Measurements from ENCODE around the gene TNFRSF4. TPM values are rescaled to one million over a fixed set of nuclear protein-coding genes. Genes with fewer than 3 reads are reported as not detected.

TNFRSF4 gene
- total RNA-seq, 1 experiment from 2014 or later, result not detected

Small RNA genes lying within 50 kb of the gene (small RNA-seq; reads per million reads assigned to genes)
- gene MIR200A (0.24 reads per million), gene MIR200B (1.3 reads per million, percentile 37 among the genes with 10 or more reads in this experiment), gene MIR429 (0.12 reads per million)

Other genes with a start within 250 kb of the TNFRSF4 start
- gene PLEKHN1, start 247.7 kb downstream of the TNFRSF4 start, total RNA-seq (2014; rRNA removed; shearing (Covaris generic); ENCODE audit: low replicate concordance), result 0.72 TPM in 1 of 2 replicates, not detected in the other
- not detected in 2 replicates for gene PERM1, start 232.1 kb downstream of the TNFRSF4 start, total RNA-seq (2014; rRNA removed; shearing (Covaris generic); ENCODE audit: low replicate concordance)
- gene HES4, start 214.1 kb downstream of the TNFRSF4 start, total RNA-seq (2014; rRNA removed; shearing (Covaris generic); ENCODE audit: low replicate concordance), result not detected in 2 replicates
- gene ISG15, start 200.7 kb downstream of the TNFRSF4 start, total RNA-seq (2014; rRNA removed; shearing (Covaris generic); ENCODE audit: low replicate concordance), result 102 and 127 TPM in 2 replicates
- gene AGRN, start 194.0 kb downstream of the TNFRSF4 start, total RNA-seq (2014; rRNA removed; shearing (Covaris generic); ENCODE audit: low replicate concordance), result 2.4 and 8.4 TPM in 2 replicates
- gene RNF223, start 139.8 kb downstream of the TNFRSF4 start, total RNA-seq (2014; rRNA removed; shearing (Covaris generic); ENCODE audit: low replicate concordance), result not detected in 2 replicates
- 10.2 and 10.4 TPM in 2 replicates for gene C1orf159, start 98.1 kb downstream of the TNFRSF4 start, total RNA-seq (2014; rRNA removed; shearing (Covaris generic); ENCODE audit: low replicate concordance)
- 0.18 TPM in 1 of 2 replicates, not detected in the other for gene TTLL10, start 40.3 kb downstream of the TNFRSF4 start, total RNA-seq (2014; rRNA removed; shearing (Covaris generic); ENCODE audit: low replicate concordance)
- 0.30 and 0.90 TPM in 2 replicates for gene TNFRSF18, start 7.6 kb downstream of the TNFRSF4 start, total RNA-seq (2014; rRNA removed; shearing (Covaris generic); ENCODE audit: low replicate concordance)
- 25.6 and 42.0 TPM in 2 replicates for gene SDF4, start 17.8 kb upstream of the TNFRSF4 start, total RNA-seq (2014; rRNA removed; shearing (Covaris generic); ENCODE audit: low replicate concordance)
- 8.6 and 17.7 TPM in 2 replicates for gene B3GALT6, start 18.1 kb upstream of the TNFRSF4 start, total RNA-seq (2014; rRNA removed; shearing (Covaris generic); ENCODE audit: low replicate concordance)
- gene C1QTNF12, start 32.6 kb upstream of the TNFRSF4 start, total RNA-seq (2014; rRNA removed; shearing (Covaris generic); ENCODE audit: low replicate concordance), result 2.2 and 2.5 TPM in 2 replicates
- gene UBE2J2, start 59.7 kb upstream of the TNFRSF4 start, total RNA-seq (2014; rRNA removed; shearing (Covaris generic); ENCODE audit: low replicate concordance), result 46.1 and 59.3 TPM in 2 replicates
- gene SCNN1D, start 66.3 kb upstream of the TNFRSF4 start, total RNA-seq (2014; rRNA removed; shearing (Covaris generic); ENCODE audit: low replicate concordance), result 1.2 and 1.4 TPM in 2 replicates
- gene ACAP3, start 93.8 kb upstream of the TNFRSF4 start, total RNA-seq (2014; rRNA removed; shearing (Covaris generic); ENCODE audit: low replicate concordance), result 28.1 and 94.6 TPM in 2 replicates
- gene PUSL1, start 94.4 kb upstream of the TNFRSF4 start, total RNA-seq (2014; rRNA removed; shearing (Covaris generic); ENCODE audit: low replicate concordance), result 14.9 and 45.1 TPM in 2 replicates
- gene INTS11, start 110.5 kb upstream of the TNFRSF4 start, total RNA-seq (2014; rRNA removed; shearing (Covaris generic); ENCODE audit: low replicate concordance), result 69.8 and 168 TPM in 2 replicates
- 35.0 and 74.7 TPM in 2 replicates for gene CPTP, start 110.6 kb upstream of the TNFRSF4 start, total RNA-seq (2014; rRNA removed; shearing (Covaris generic); ENCODE audit: low replicate concordance)
- gene TAS1R3, start 117.1 kb upstream of the TNFRSF4 start, total RNA-seq (2014; rRNA removed; shearing (Covaris generic); ENCODE audit: low replicate concordance), result 49.2 and 82.6 TPM in 2 replicates
- gene DVL1, start 135.3 kb upstream of the TNFRSF4 start, total RNA-seq (2014; rRNA removed; shearing (Covaris generic); ENCODE audit: low replicate concordance), result 36.0 and 104 TPM in 2 replicates
- not detected in 2 replicates for gene MXRA8, start 144.4 kb upstream of the TNFRSF4 start, total RNA-seq (2014; rRNA removed; shearing (Covaris generic); ENCODE audit: low replicate concordance)
- gene AURKAIP1, start 161.1 kb upstream of the TNFRSF4 start, total RNA-seq (2014; rRNA removed; shearing (Covaris generic); ENCODE audit: low replicate concordance), result 49.1 and 150 TPM in 2 replicates
- 97.9 and 152 TPM in 2 replicates for gene CCNL2, start 185.2 kb upstream of the TNFRSF4 start, total RNA-seq (2014; rRNA removed; shearing (Covaris generic); ENCODE audit: low replicate concordance)
- 136 and 151 TPM in 2 replicates for gene MRPL20, start 193.1 kb upstream of the TNFRSF4 start, total RNA-seq (2014; rRNA removed; shearing (Covaris generic); ENCODE audit: low replicate concordance)
- not detected in 2 replicates for gene ANKRD65, start 207.1 kb upstream of the TNFRSF4 start, total RNA-seq (2014; rRNA removed; shearing (Covaris generic); ENCODE audit: low replicate concordance)
- gene VWA1, start 221.5 kb upstream of the TNFRSF4 start, total RNA-seq (2014; rRNA removed; shearing (Covaris generic); ENCODE audit: low replicate concordance), result not detected in 2 replicates
- 0.51 TPM in 1 of 2 replicates, not detected in the other for gene ATAD3C, start 235.5 kb upstream of the TNFRSF4 start, total RNA-seq (2014; rRNA removed; shearing (Covaris generic); ENCODE audit: low replicate concordance)

Measured in Karpas-422 (cell line).